ENCODE results near the gene NEK8.

Gene NEK8

GRCh38 chr17:28728364-28729200 is at the start of gene NEK8:
Gene NEK8 (plus strand): TSS chr17:28728788. CDS start chr17:28728814, 26 bp downstream.
- no peak for DNase-seq (ENCODE audit: low read depth)

DNA sequence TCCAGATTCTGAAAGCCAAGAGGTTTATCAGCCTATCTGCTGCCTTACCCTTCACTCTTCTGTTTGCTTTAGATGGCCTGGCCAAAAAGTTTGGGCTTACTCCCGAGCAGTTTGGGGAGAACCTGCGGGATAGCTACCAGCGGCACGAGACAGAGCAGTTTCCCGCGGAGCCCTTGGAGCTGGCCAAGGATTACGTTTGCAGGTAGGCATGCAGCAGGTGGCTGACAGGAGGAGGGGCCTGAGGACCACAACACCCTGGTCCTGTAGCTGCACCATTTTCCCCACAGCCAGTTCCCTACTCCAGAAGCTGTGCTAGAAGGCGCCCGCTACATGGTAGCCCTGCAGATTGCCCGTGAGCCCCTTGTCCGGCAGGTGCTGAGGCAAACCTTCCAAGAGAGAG is 45.9 kb upstream of the NEK8 start:
- DNase-seq (ENCODE audit: low read depth) = no peak

DNA sequence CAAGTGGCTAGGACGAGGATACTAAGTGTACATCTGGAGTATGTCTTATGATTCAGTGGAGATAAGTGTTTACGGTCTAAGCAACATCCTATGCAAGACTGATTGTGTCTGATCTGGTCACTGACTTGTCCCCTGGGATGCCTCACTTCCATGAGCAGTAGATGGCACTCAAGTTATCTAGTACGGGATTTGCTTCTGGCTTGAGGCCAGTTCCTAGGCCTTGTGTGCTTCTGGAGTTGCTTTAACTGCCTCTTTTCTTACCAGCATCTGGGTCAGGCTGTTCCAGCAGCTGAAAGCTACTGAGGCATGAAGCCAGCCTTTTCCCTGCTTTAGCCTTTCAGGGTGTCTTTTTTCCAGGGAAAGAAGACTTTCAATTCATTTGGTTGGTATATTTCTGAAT is 43.6 kb upstream of the NEK8 start:
- DNase-seq (ENCODE audit: low read depth) = no peak

- DNase-seq (ENCODE audit: low read depth) = no peak
Measured at GRCh38 chr17:28685366-28685765, 43.2 kb upstream of the NEK8 start.

GRCh38 chr17:28686296-28686695 is 42.3 kb upstream of the NEK8 start:
- DNase-seq (ENCODE audit: low read depth) = no peak

DNA sequence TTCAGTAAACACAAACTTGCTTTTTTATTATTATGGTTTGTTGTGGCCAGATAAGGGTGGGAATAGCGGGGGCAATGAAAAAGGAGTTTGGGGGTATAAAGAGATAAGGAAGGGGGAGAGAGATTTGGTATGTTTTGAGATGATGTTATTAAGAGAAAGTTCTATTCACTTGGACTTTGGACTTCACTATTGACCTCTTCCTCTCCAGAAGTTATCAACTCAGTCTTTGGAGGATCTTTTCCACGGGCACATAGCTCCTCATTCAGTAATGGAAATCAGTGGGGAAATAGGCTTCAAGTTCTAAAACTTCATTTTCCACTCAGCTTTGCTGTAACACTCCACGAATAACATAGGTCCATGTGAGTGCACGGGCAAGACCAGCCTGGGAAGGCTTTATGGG is 40.1 kb upstream of the NEK8 start:
- DNase-seq (ENCODE audit: low read depth) = no peak

DNA sequence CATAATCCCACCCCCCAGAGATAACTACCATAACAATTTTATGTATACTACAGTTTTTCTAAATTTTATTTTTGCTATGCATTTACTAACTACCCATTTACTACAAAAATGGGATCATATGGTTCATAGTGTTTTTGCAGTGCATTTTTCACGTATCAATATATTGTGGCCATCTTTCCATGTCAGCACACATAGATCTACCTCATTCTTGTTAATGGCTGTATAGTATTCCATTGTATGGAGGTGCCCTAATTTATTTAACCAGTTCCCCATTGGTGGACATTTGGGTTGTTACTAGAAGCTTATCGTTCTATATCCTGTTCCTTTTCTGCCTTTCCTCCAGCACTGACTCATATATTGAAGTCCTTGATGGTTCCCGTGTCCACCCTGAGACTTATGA is 39.6 kb upstream of the NEK8 start:
- DNase-seq (ENCODE audit: low read depth) = no peak

DNA sequence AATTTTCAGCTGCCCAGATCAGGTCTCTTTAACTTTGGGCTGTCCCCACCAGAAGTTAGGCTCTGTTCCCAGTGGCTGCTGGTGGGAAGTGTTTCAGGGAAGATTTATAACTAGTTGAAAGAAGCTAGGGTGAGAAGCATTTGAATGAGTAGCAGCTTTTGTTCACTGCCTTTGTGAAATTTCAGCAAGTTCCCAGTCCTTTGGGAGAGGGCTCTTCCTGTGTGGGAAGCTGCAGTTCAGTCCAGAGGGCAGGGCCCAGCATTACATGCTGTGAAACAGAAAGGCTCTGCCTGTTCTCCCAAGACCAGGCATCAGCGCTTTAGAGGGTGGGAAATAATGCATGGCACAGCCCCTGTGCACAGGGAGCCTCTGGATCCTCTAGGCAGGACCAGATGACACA is 34.7 kb upstream of the NEK8 start:
- DNase-seq (ENCODE audit: low read depth) = no peak

DNA sequence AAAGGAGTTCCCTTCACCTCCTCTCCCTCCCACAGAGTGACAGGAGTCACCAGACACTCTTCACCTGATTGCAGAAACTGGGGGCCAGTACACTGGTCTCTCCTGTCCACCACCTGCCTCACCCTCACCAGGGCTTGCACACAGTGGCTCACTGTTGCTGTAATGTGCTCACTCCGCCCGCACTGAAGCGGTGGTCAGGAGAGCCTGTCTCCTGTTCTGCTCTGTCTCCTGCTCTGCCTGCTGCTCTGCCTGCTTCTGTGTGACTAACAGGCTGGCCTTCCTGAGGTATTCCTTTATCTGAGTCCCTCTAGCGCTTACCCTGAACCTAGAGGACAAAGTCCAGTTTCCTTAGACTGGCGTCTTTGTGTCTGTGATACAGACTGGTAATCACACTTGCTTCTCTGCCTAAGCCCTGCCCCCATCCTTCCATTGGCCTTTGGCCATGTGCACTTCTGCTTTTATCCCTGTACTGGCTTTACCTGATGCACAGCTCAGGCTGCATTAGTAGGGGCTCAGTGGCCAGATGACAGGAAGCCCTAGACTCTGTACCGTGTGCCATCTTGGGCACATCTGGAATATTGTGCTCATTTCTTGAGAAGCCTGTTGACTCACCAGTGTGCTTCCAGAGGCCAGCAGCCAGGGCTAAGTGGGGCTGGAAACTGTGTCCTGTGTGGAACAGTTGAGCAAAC is 30.2 kb upstream of the NEK8 start:
- no peak for DNase-seq (ENCODE audit: low read depth)

- no peak for DNase-seq (ENCODE audit: low read depth)
Measured at GRCh38 chr17:28700278-28700677, 28.3 kb upstream of the NEK8 start.

GRCh38 chr17:28700830-28701492 is 27.6 kb upstream of the NEK8 start:
- DNase-seq (ENCODE audit: low read depth) = no peak

DNA sequence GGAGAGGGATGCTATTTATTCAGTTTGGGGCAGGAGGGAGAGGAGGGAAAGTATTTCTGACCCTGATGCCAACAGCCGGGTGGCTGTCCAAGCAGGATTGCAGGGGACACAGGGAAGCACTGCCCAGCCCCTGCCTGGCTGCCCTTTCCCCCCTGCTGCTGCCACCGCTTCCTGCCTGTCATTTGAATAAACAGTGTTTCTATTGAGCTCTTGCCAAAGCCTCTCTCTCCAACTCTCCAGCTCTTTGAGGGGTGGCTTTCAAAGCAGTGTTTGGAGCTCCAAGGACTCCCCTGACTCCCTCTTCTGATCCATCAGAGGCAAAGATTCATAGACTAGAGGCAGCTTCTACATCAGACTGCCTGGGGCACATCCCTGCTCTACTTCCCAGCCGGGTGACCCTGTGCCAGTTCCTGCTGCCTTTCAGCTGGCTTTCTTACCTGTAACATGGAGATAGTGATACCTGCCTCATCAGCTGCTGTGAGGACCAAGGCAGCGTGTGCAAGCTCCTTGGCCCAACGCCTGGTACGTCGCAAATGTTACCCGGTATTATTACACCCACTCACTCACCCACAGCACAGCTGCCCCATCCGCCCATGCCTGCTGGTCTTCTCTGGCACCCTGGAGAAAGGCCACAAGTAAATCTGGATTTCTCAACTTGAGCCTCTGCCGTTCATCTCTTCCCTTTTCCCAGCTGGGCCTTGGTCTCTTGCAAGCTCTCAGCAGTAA is 26.4 kb upstream of the NEK8 start:
- no peak for DNase-seq (ENCODE audit: low read depth)

- DNase-seq (ENCODE audit: low read depth) = no peak
Measured at GRCh38 chr17:28702752-28703150, 25.8 kb upstream of the NEK8 start.

- DNase-seq (ENCODE audit: low read depth) = no peak
Measured at GRCh38 chr17:28703552-28704218, 24.9 kb upstream of the NEK8 start.

- DNase-seq (ENCODE audit: low read depth) = no peak
Measured at GRCh38 chr17:28704219-28704858, 24.2 kb upstream of the NEK8 start.

- DNase-seq (ENCODE audit: low read depth) = no peak
Measured at GRCh38 chr17:28705074-28705659, 23.4 kb upstream of the NEK8 start.

DNA sequence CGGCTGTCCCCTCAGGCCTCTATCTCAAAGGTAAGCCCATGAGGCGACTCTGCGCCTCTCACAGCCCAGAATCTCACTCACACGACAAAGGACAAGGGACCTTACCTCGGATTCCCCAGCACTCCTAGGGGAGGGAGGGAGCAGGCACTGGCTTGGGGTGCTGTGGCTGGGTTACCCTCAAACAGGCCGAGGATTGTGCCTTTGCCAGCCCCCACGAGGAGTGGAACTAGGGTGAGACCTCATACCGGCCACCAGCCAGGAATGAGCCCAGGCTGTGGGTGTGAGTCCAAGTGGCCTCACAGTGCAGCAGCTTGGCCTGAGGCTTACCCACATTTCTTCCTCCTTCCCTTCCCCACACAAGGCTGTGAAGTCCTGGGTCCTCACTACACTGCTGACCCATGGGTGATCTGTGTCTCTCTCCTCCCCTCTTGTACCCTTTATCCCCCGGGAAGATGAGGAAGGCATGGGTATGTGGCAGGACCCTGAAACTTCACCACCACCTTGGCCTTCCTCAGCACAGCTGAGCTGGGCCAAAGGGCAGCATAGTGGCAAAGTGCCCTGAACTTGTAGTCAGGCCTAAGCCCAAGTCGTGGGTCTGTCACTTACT is 22.8 kb upstream of the NEK8 start:
- DNase-seq (ENCODE audit: low read depth) = no peak

GRCh38 chr17:28706471-28707338 is 21.9 kb upstream of the NEK8 start:
- no peak for DNase-seq (ENCODE audit: low read depth)

GRCh38 chr17:28707339-28707720 is 21.3 kb upstream of the NEK8 start:
- DNase-seq (ENCODE audit: low read depth) = no peak

All from HS-27A (cell line).